ENCODE measurements around the gene SCYL3.
A peak's percentile ranks its signal among the peaks of the same experiment; 100 is the strongest.
"Not testable (repeated sequence)": the region's sequence is repeated elsewhere in the genome, so short reads cannot be mapped to it uniquely, and the experiment has no call there.

SCYL3 gene

DNA sequence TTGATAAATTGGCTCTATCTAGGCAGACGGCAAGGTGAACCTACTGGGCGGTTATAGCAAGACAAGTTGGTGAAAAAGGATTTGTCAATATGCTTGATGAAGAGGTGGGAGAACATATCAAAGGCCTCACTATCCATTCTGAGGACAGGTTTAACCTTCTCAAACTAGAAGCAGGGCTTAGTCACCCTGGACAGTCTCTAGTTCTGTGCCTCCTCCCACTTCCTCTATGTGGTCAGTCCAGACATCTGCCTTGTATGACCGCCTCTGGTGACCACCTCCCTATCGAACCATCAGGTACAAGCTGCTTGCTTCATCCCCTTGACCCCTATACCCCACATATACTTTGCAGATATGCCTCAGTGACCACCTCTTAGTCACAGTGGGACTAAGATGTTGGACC is 2.3 kb upstream of the SCYL3 start:
- DNase-seq = no peak

DNA sequence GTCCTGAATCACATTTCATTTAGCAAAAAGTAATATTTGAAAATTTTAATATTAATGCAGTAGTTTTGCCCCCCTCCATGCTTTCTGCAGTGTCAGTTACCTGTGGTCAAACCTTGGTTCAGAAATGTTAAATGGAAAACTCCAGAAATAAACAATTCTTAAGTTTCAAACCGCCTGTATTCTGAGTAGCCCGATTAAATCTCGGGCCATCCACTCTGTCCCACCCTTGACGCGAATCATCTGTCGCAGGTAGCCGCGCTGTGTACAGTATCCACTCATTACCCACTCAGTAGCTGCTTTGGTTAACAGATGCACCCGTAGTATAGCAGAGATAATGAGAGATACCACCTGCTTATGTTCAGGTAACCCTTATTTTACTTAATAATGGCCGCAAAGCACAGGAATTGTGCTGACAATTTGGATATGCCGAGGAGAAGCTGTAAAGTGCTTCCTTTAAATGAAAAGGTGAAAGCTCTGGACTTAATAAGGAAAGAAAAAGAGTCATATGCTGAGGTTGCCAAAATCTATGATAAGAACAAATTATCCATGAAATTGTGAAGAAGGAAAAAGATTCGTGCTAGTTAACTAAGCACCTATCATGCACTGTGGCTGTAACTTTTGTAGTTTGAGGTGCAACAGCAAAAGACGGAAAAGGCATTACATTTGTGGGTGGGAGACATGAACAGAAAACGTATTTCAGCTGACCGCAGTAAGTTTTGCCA is 889 bp upstream of the SCYL3 start:
- DNase-seq = no peak

DNA sequence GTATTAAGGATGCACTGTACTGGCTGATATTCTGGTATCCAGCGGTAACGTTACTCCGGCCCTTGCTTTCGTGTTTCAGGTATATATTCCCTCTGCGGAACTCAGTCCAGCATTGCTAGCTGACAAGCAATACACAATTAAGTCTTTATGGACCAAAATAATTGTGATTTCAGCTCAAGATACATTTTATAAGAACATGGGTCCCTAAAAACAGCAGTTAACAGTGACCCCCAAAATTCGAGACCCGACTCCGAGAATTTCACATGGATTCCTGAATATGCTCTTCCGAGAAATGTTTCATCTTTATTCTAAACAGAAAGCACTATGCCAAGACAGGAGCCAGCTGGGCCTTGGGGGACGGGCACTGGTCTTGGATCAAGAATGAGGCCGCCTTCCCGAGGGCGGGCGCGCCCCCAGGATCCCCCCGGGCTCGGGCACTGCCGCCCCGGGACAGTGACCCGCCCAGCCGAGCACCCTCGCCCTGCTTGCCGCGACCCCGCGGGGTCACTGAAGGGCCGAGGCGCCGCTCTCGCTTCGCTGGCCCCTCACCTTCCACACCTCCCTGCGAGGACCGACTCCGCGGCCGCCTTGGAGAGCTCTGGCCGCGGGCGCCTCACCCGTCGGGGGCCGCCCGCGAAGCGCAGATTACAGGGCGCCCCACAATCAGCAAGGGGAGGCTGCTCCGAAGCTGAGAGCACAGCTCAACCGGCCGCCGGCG is 610 bp downstream of the SCYL3 start:
- peak; percentile 20 for DNase-seq

GRCh38 chr1:169892176-169892926 is 1.3 kb downstream of the SCYL3 start:
- DNase-seq = no peak

DNA sequence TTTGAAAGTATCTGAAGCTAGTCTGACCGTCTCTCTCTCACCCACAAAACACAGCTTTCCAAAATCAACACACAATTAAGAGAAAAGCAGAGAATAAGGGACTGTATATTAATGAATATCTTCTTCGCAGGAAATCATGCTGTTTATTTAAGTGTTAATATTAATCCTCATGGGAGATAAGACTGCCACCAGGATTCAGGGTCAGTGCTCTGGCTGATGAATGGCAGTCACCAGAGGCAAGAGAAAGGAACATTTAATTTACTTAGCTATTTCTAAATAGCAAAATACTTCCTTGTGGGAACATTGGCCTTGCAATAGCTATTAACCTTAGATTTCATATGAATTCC is 2.2 kb downstream of the SCYL3 start:
- DNase-seq = no peak

DNA sequence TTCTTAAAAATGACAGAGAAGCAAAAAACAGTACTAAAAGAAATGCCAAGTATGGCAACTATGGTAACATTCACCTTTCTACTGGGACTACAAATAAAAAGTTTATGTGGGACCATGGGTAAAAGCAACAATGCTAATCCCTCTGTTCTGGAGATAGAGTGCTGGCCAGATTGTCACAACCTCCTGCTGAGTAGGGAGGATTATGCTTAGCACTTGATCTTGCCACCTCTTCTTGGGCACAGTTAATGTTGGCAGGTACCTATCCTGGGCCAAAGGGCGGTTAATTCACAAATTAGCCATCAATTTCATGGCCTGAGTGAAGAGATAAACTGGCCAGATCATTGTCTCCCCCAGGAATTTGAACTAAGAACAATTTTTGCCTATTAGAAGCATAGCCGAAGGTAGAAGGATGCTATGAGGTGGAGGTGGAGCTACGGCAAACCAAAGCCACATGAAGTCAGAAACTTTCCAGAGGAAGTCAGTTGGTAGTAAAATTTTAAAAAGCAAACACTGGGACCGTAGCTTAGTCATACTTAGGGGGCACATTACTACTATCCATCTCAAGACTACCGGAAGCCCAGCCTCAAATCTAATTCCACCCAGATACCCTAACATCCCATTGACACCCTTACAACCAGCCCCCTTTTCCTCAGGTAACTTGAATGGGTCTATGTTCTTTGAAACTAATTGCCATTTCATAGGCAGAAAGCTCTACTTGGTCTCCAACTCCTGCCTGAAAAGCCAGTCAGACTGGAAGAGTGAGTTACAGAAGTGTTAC is 2.7 kb downstream of the SCYL3 start:
- no peak for DNase-seq

GRCh38 chr1:169889871-169890270 is 3.8 kb downstream of the SCYL3 start:
- DNase-seq = no peak

- DNase-seq = no peak
Measured at GRCh38 chr1:169886931-169887330, 6.8 kb downstream of the SCYL3 start.

GRCh38 chr1:169886422-169886821 is 7.3 kb downstream of the SCYL3 start:
- DNase-seq = no peak

DNA sequence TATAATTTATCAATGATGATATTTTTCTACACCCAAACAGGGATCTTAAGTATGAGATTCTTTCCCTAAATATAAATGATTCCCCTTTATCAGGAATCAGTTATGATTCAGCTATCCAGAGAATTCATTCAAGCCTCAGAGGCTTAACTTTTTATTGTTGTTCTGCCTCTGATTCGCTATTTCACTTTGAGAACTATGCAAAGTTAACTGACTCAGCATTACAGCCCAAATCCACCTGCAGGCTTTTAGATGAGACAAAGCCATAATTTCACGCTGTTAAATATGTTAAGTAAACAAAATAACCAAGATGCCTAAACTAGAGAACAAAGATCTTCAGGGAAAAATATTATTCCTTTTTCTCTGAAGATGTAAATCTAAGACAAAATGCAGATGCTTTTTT is 8.5 kb downstream of the SCYL3 start:
- no peak for DNase-seq

- no peak for DNase-seq
Measured at GRCh38 chr1:169884634-169885033, 9.1 kb downstream of the SCYL3 start.

DNA sequence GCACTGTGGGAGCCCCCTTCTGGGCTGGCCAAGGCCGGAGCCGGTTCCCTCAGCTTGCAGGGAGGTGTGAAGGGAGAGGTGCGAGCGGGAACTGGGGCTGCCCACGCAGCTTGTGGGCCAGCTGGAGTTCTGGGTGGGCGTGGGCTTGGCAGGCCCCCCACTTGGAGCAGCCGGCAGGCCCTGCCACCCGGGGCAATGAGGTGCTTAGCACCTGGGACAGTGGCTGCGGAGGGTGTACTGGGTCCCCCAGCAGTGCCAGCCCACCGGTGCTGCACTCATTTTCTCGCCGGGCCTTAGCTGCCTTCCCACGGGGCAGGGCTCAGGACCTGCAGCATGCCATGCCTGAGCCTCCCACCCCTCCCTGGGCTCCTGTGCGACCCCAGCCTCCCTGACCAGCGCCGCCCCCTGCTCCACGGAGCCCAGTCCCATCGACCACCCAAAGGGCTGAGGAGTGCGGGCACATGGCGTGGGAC is 11.6 kb downstream of the SCYL3 start:
- DNase-seq = no peak

- no peak for DNase-seq
Measured at GRCh38 chr1:169879034-169879840, 14.5 kb downstream of the SCYL3 start.

- DNase-seq = no peak
Measured at GRCh38 chr1:169878498-169878897, 15.2 kb downstream of the SCYL3 start.

GRCh38 chr1:169877800-169878491 is 15.8 kb downstream of the SCYL3 start:
- DNase-seq = no peak

DNA sequence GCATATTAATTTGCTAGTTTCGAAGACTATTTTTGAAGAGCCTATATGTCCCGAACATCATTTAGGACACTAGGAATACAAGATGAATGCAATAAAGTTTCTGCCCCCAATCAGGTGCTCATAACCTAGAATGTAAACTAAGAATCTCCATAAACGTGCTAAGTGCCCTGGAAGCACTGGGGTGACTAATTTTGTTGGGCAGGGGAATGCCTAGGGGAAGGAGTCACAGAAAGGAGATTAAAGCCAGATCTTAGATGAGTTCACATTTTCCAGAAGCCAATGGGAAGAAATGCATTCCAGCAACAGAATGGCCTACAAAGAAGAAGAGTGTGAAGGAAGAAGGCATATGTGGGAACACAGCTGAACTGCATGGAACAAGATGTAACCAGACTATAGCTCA is 19.5 kb downstream of the SCYL3 start:
- DNase-seq = no peak

DNA sequence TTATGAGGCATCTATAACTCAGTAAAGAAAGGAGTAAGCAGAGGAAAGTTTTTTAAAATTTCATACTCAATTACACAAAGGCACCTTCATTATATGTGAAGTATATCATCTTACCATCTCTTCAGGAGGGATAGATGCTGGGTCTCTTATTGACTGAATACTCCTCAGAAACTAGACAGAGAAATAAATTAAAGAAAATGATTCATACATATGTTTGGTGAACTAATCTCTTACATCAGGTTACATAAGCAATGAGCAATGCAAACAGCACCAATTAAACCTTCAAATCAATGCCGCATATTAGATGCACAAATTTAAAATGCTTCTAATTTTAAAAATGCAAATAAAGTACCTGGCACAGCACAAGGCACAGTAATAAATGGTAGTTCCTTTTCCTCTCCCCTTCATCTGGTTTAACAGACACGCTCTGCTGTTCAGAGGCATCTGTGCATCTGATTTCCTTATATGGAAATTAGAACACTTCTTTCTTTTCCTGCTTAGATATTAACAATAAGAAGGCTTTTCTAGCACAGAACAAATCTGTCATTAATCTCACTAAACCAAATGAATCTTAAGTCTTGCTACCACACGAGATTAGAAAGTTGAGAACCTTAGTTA is 20.0 kb downstream of the SCYL3 start:
- DNase-seq = no peak

GRCh38 chr1:169872906-169873305 is 20.8 kb downstream of the SCYL3 start:
- DNase-seq = no peak

- DNase-seq = not testable (repeated sequence)
Measured at GRCh38 chr1:169871988-169872387, 21.7 kb downstream of the SCYL3 start.

GRCh38 chr1:169869426-169869825 is 24.3 kb downstream of the SCYL3 start:
- no peak for DNase-seq

GRCh38 chr1:169868978-169869377 is 24.7 kb downstream of the SCYL3 start:
- DNase-seq = no peak
